HG03060 (cell line): Measurements from ENCODE around the gene AKTIP.

ENCODE experiments used
- ATAC-seq: cut with Tn5 transposase; IDR thresholded peaks from one replicate; pipeline ENCODE4 v1.9.1; 2021; ENCODE audit warnings: low read depth, moderate number of reproducible peaks; ENCODE audit not compliant: unreplicated experiment

Gene AKTIP

DNA sequence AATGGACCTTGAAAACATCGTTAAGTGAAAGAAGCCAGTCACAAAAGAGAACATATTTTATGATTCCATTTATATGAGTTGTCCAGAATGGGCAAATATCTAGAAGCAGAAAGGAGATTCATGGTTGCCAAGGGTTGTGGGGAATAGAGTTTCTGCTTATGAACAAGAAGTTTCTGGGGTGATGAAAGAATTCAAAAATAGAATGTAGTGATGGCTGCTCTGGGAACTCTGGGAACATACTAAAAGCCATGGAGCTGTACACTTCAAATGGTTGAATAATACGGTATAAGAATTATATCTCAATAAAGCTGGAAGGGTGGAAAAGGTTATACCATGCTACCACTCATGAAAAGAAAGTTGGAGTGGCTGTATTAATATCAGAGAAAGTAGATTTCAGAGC lies 18.5 kb downstream of the AKTIP start:
- no peak for ATAC-seq

GRCh38 chr16:53482123-53482522 lies 20.9 kb downstream of the AKTIP start:
- no peak for ATAC-seq

GRCh38 chr16:53480394-53480793 lies 22.6 kb downstream of the AKTIP start:
- no peak for ATAC-seq

- ATAC-seq = no peak
Observed at GRCh38 chr16:53478965-53479364, 24.0 kb downstream of the AKTIP start.

GRCh38 chr16:53476867-53477266 lies 26.1 kb downstream of the AKTIP start:
- ATAC-seq = no peak

DNA sequence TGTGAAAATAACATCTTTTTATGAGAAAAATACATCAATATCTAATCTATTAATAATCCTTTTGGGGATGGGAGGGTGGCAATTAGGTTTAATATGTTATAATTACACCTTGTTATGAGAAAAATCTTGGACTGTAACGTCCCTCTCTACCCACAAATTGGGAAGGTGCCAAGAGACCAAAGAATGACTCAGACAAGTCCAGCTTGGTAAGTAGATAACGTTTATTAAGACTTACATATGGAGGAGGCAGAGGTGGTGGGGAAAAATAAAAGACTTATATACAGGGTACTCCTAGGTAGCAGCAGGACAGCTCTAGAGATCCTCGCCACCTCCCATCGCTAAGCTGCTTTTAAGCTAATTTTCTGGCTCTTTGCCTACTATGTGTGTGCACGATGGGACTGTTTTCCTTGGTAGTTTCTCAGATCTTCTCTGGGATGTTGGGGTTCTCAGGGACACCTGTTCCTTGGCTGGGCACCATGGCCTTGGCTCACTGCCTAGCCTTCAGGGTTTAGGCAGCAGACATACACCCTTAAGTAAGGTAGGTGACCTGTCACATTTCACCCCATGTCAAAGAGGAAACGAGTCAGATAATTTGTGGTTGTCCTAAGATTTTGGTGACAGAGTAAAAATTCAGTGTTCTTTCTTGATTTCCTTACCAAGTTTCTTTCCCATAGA lies 37.3 kb downstream of the AKTIP start:
- ATAC-seq = no peak

- no peak for ATAC-seq
Observed at GRCh38 chr16:53458635-53459034, 44.4 kb downstream of the AKTIP start.

- peak; percentile 100 for ATAC-seq
Observed at GRCh38 chr16:53457670-53458069, 45.3 kb downstream of the AKTIP start.

- ATAC-seq = no peak
Observed at GRCh38 chr16:53456625-53457024, 46.4 kb downstream of the AKTIP start.

DNA sequence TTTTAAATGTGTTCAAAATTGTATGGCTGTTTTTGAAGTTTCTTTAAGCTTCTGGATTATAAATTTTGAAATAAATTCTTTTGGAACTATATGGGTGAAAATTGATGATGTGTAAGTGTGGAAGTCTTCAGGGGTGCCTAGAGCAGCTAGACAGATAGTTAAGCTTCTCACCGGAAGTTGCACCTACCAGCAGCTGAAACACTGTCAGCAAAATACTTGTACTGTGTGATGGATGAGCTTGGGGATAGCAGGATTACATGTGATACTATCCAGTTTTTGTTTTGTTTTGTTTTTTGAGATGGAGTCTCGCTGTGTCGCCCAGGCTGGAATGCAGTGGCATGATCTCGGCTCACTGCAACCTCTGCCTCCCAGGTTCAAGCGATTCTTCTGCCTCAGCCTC lies 49.1 kb downstream of the AKTIP start:
- no peak for ATAC-seq

DNA sequence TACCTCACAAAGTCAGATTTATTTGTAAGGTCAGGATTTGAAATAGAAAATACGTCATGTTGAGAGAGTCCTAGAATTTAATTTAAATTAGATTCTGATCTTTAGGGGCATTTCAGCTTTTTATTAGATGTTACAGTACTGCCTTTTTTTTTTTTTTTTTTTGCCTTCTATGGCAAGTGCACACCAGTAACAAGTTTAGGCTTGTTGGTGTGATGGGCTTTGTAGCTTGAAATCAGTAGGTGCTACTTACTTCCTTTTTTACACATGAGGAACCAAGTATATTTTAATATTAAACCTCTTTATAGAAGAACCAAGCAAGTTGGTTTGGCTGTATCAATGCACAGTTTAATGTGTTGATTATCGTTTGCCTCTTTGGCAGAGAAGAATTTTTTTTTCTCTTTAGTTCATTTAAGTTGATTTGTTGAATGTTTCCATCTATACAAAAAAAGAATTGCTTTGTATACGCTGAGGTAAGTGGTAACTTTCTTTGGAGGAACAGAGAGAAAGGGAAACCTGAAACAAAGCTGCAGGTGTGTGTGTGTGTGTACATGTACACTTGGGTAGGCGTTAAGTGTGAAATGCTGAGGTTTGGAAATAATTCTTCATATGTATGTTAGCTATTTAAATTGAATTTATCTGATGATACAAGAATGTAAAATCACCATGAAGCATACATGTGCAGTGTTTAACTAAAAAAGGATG lies 53.0 kb downstream of the AKTIP start:
- no peak for ATAC-seq

DNA sequence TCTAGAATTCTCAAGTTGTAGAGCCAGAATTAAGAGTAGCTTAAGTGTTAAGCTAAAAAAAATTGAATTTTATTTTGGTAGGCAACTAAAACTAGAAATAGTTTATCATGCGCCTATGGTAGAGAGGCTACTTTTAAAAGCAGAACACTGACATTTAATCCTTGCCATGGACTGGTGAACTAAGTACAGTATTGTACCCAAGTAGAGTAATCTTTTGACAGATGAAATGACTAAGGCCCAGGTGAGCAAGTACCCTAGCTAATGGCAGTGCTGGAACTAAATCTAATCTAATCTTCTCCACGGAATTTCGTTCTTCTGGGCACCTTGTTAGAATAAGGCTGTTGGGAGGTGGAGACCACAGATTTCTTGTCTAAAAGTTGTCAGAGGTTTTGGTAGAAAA lies 56.9 kb downstream of the AKTIP start:
- ATAC-seq = no peak

GRCh38 chr16:53445534-53445933 lies 57.5 kb downstream of the AKTIP start:
- ATAC-seq = no peak
